Fibroblast of lung (primary cell): ENCODE data around the gene SETBP1. TPM values are rescaled to one million over a fixed set of nuclear protein-coding genes. Genes with fewer than 3 reads are reported as not detected.

Source experiments
- DNase-seq, 2 donors: peaks; one replicate each; pipeline versions ENCODE4 v3.0.0 to v3.0.0-alpha.2; 2010; ENCODE audit warnings: low read depth in 2 of 2
- H2AFZ ChIP-seq: 2 replicates; pipeline ENCODE4 v1.5.1; 2012; ENCODE audit warnings: low read length, control low read depth, inconsistent platforms
- H3K27ac ChIP-seq: 2 replicates; pipeline ENCODE4 v1.5.1; 2011; ENCODE audit warnings: low read length, control low read depth; ENCODE audit not compliant: insufficient read depth
- H3K27me3 ChIP-seq: 2 replicates; pipeline ENCODE4 v1.5.1; 2011; ENCODE audit warnings: mild to moderate bottlenecking, low read length; ENCODE audit not compliant: control insufficient read depth, insufficient read depth
- H3K36me3 ChIP-seq: 2 replicates; pipeline ENCODE4 v1.5.1; 2011; ENCODE audit warnings: low read length; ENCODE audit not compliant: control insufficient read depth, insufficient read depth
- H3K4me1 ChIP-seq: 2 replicates; pipeline ENCODE4 v1.5.1; 2011; ENCODE audit warnings: low read length; ENCODE audit not compliant: control insufficient read depth, insufficient read depth; ENCODE audit errors: extremely low read depth
- H3K4me2 ChIP-seq: 2 replicates; pipeline ENCODE4 v1.5.1; 2011; ENCODE audit warnings: low read length, control low read depth; ENCODE audit not compliant: insufficient read depth; ENCODE audit errors: extremely low read depth
- H3K4me3 ChIP-seq, 4 experiments: fragments of 200-600 bp in 1 of 4; sonication (generic) in 1 of 4; replicated peaks in 1 of 4; 2 replicates each; pipeline ENCODE4 v1.5.1; 2011 to 2016; ENCODE audit warnings: low read length in 4 of 4, low read depth in 3 of 4, mild to moderate bottlenecking in 3 of 4, control low read depth in 2 of 4, inconsistent platforms in 1 of 4, mixed read lengths in 1 of 4; ENCODE audit not compliant: insufficient read depth in 1 of 4; ENCODE audit errors: control extremely low read depth in 1 of 4
- H3K79me2 ChIP-seq: 2 replicates; pipeline ENCODE4 v1.5.1; 2012; ENCODE audit warnings: mild to moderate bottlenecking, low read length, inconsistent platforms; ENCODE audit not compliant: control insufficient read depth, insufficient read depth
- H3K9ac ChIP-seq: 2 replicates; pipeline ENCODE4 v1.5.1; 2011; ENCODE audit warnings: mild to moderate bottlenecking, low read length, control low read depth; ENCODE audit not compliant: insufficient read depth
- H3K9me3 ChIP-seq: 2 replicates; pipeline ENCODE4 v1.5.1; 2012; ENCODE audit warnings: low read depth, low read length; ENCODE audit not compliant: control insufficient read depth, insufficient read depth
- H4K20me1 ChIP-seq: 2 replicates; pipeline ENCODE4 v1.5.1; 2011; ENCODE audit warnings: low read length; ENCODE audit not compliant: control insufficient read depth, insufficient read depth; ENCODE audit errors: extremely low read depth
- EZH2 ChIP-seq: IDR thresholded peaks from 2 replicates; pipeline ENCODE4 v1.5.1; 2012; ENCODE audit warnings: low read length, control low read depth, mild to moderate bottlenecking; ENCODE audit errors: missing control alignments
- polyA plus RNA-seq, 2 donors: library from polyadenylated mRNA; depleted of rRNA in 1 of 2; stranded (reverse) in 1 of 2; unstranded in 1 of 2; fragments of >200 nt; gene quantifications; 2 replicates each; pipeline ENCODE4 v1.2.1, GENCODE V29; 2011 to 2012; ENCODE audit warnings: missing spikeins in 1 of 2
- total RNA-seq: library from RNA; depleted of rRNA; stranded (reverse); fragments of >200 nt; gene quantifications from 2 replicates; pipeline ENCODE4 v1.2.1, GENCODE V29; 2014
- TF ChIP-seq, protein P1 (sequence below), 2 donors: IDR thresholded peaks in 1 of 2; conservative IDR thresholded peaks in 1 of 2; 1 replicate in 1 of 2; 2 replicates in 1 of 2; pipeline ENCODE4 v1.5.1; 2011 to 2012; ENCODE audit warnings: low read length in 2 of 2, control low read depth in 1 of 2, inconsistent platforms in 1 of 2, low read depth in 1 of 2, mild to moderate bottlenecking in 1 of 2

Gene SETBP1
- total and polyA plus RNA-seq, 2 donors (not counting 1 experiment from before 2014, with no cell fraction given) = 4.5 to 5.4 TPM

DNA sequence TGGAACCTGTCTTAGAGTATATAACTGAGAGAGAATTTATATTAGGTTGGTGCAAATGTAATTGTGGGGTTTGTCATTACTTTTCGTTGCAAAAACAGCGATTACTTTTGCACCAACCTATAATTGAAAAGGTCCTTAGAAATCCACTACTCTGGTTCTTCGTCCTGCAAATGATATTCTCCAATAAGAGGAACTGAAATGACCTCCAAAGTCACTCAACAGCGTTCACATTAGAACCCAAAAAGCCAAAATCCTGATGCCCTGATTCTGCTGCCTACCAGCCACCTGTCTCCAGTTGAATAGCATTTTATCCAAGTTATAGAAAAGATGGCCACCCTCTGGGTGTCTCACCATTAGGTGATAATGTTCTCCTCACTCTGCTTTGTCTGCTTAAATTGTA lies 230.6 kb downstream of the SETBP1 start:
- H3K36me3 ChIP-seq = no peaks in the 10 kb centered on the region
- H3K27me3 ChIP-seq = no peaks in the 10 kb centered on the region
- no peak overlapping the region for H3K4me3 ChIP-seq
- no peak for DNase-seq
- no peak overlapping the region for H3K9ac ChIP-seq
- no peak overlapping the region for H3K4me2 ChIP-seq
- no peaks in the 10 kb centered on the region for H3K4me1 ChIP-seq
- no peaks in the 10 kb centered on the region for H3K9me3 ChIP-seq
- no peak overlapping the region for H3K27ac ChIP-seq
- no peak for TF ChIP-seq EZH2
- TF ChIP-seq, protein P1, sequence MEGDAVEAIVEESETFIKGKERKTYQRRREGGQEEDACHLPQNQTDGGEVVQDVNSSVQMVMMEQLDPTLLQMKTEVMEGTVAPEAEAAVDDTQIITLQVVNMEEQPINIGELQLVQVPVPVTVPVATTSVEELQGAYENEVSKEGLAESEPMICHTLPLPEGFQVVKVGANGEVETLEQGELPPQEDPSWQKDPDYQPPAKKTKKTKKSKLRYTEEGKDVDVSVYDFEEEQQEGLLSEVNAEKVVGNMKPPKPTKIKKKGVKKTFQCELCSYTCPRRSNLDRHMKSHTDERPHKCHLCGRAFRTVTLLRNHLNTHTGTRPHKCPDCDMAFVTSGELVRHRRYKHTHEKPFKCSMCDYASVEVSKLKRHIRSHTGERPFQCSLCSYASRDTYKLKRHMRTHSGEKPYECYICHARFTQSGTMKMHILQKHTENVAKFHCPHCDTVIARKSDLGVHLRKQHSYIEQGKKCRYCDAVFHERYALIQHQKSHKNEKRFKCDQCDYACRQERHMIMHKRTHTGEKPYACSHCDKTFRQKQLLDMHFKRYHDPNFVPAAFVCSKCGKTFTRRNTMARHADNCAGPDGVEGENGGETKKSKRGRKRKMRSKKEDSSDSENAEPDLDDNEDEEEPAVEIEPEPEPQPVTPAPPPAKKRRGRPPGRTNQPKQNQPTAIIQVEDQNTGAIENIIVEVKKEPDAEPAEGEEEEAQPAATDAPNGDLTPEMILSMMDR (conservative IDR thresholded peaks at IDR 0.05 in 1 of 2, IDR thresholded peaks at IDR 0.05 in 1 of 2; ENCODE audit: low read depth in 1 of 2, low read length in 2 of 2) = no peak
- H3K79me2 ChIP-seq = no peaks in the 10 kb centered on the region
- H2AFZ ChIP-seq = no peak overlapping the region
- no peaks in the 10 kb centered on the region for H4K20me1 ChIP-seq

DNA sequence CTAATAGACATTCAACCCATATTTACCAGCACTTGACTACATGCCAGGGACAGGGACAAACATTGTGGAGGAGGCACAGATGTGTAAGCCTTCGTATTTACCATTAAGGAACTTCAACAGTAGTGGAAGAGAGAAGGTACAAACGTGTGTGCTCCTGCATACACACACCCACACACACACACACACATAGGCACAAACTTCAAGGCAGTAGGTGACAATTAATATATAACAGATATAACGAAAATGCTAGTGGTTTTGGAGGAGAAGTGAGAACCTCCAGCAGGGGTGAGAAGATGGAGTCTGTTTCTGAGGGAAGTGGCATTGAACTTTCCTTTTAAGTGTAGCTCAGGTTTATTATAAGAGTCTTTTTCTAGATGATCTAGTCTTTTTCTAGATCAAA lies 231.1 kb downstream of the SETBP1 start:
- H3K27me3 ChIP-seq = no peaks in the 10 kb centered on the region
- H3K9ac ChIP-seq = no peak overlapping the region
- no peaks in the 10 kb centered on the region for H3K36me3 ChIP-seq
- H3K79me2 ChIP-seq = no peaks in the 10 kb centered on the region
- TF ChIP-seq, protein P1 (conservative IDR thresholded peaks at IDR 0.05 in 1 of 2, IDR thresholded peaks at IDR 0.05 in 1 of 2; ENCODE audit: low read depth in 1 of 2, low read length in 2 of 2) = no peak
- TF ChIP-seq EZH2 = no peak
- no peaks in the 10 kb centered on the region for H3K4me1 ChIP-seq
- H3K4me3 ChIP-seq = no peak overlapping the region
- H3K4me2 ChIP-seq = no peak overlapping the region
- H2AFZ ChIP-seq = no peak overlapping the region
- H3K9me3 ChIP-seq = no peaks in the 10 kb centered on the region
- no peaks in the 10 kb centered on the region for H4K20me1 ChIP-seq
- no peak overlapping the region for H3K27ac ChIP-seq
- no peak for DNase-seq

GRCh38 chr18:44912740-44913478 lies 232.2 kb downstream of the SETBP1 start:
- no peak overlapping the region for H3K4me3 ChIP-seq
- no peaks in the 10 kb centered on the region for H3K9me3 ChIP-seq
- no peaks in the 10 kb centered on the region for H4K20me1 ChIP-seq
- no peak for DNase-seq
- H3K9ac ChIP-seq = no peak overlapping the region
- H3K36me3 ChIP-seq = no peaks in the 10 kb centered on the region
- no peak overlapping the region for H3K27ac ChIP-seq
- H3K79me2 ChIP-seq = no peaks in the 10 kb centered on the region
- peaks cover 2% of the 10 kb centered on the region for H3K4me1 ChIP-seq
- no peaks in the 10 kb centered on the region for H3K27me3 ChIP-seq
- TF ChIP-seq, protein P1 (conservative IDR thresholded peaks at IDR 0.05 in 1 of 2, IDR thresholded peaks at IDR 0.05 in 1 of 2; ENCODE audit: low read depth in 1 of 2, low read length in 2 of 2) = no peak
- TF ChIP-seq EZH2 = no peak
- no peak overlapping the region for H2AFZ ChIP-seq
- H3K4me2 ChIP-seq = no peak overlapping the region
